H1 (cell line): ENCODE results near the gene CSDE1.

ENCODE experiments used
- EZH2 ChIP-seq: fragments of 200-600 bp; sonication (generic); IDR thresholded peaks from 2 replicates; pipeline ENCODE4 v1.7.1; 2012; ENCODE audit warnings: low read depth, mild to moderate bottlenecking, moderate library complexity, low read length, inconsistent platforms; ENCODE audit not compliant: severe bottlenecking
- SIN3A ChIP-seq, 2 experiments: IDR thresholded peaks in 1 of 2; conservative IDR thresholded peaks in 1 of 2; 2 replicates each; pipeline ENCODE4 v1.6.1; 2011 to 2012; ENCODE audit warnings: low read length in 2 of 2, improper control_type of control experiment in 1 of 2, low read depth in 1 of 2, mild to moderate bottlenecking in 1 of 2
- USF2 ChIP-seq: IDR thresholded peaks from 2 replicates; pipeline ENCODE4 v1.6.1; 2011; ENCODE audit warnings: low read length, improper control_type of control experiment
- TF ChIP-seq, protein P1 (sequence below), 3 experiments: IDR thresholded peaks; 1 replicate in 2 of 3; 2 replicates in 1 of 3; pipeline versions ENCODE4 v1.5.1 to v1.6.1; 2011; ENCODE audit warnings: low read length in 3 of 3, mild to moderate bottlenecking in 3 of 3, inconsistent platforms in 2 of 3, low read depth in 1 of 3, moderate library complexity in 1 of 3; ENCODE audit not compliant: insufficient read depth in 1 of 3; ENCODE audit errors: control extremely low read depth in 1 of 3

GRCh38 chr1:114669562-114670082 lies 88.2 kb downstream of the CSDE1 start, which contains the start of gene DENND2C:
- TF ChIP-seq, protein P1, sequence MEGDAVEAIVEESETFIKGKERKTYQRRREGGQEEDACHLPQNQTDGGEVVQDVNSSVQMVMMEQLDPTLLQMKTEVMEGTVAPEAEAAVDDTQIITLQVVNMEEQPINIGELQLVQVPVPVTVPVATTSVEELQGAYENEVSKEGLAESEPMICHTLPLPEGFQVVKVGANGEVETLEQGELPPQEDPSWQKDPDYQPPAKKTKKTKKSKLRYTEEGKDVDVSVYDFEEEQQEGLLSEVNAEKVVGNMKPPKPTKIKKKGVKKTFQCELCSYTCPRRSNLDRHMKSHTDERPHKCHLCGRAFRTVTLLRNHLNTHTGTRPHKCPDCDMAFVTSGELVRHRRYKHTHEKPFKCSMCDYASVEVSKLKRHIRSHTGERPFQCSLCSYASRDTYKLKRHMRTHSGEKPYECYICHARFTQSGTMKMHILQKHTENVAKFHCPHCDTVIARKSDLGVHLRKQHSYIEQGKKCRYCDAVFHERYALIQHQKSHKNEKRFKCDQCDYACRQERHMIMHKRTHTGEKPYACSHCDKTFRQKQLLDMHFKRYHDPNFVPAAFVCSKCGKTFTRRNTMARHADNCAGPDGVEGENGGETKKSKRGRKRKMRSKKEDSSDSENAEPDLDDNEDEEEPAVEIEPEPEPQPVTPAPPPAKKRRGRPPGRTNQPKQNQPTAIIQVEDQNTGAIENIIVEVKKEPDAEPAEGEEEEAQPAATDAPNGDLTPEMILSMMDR (IDR thresholded peaks at IDR 0.05; ENCODE audit: control extremely low read depth in 1 of 3, insufficient read depth in 1 of 3, low read depth in 1 of 3, low read length in 3 of 3): peak in 2 of 3 experiments; percentile 16 to 17; a peak in 2 of 4 replicates
- TF ChIP-seq EZH2 (no peak), USF2 (no peak), SIN3A (conservative IDR thresholded peaks at IDR 0.05 in 1 of 2, IDR thresholded peaks at IDR 0.05 in 1 of 2; ENCODE audit: low read depth in 1 of 2, low read length in 2 of 2) (no peak)
